ENCODE results near the gene MCL1.
A peak's percentile ranks its signal among the peaks of the same experiment; 100 is the strongest.

MCL1 gene

DNA sequence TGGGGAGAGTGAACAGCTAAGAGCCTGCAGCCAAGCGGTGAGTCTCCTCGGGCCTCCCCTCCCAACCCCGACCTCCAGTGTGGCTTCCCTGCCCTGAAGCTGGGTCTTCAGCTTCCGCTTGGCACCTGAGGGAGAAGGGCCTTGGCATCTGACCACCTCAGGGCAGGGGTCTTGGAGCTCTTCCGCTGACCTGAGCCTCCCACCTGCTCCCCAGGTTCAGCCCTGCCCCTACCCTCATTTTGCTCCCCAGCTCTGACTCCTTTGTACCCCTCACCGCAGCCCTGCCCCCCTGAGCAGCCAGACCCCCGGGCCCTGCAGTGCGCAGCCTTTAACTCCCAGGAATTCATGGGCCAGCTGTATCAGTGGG, 25.3 kb downstream of the MCL1 start:
- no peak for TF ChIP-seq CTCF (IDR thresholded peaks at IDR 0.05; ENCODE audit: low read depth, low read length)
- in situ Hi-C loops (cut with HindIII; ENCODE audit: low sequenced_read_pairs) = no loop called here
- H3K4me3 ChIP-seq (ENCODE audit: low read depth, low read length) = no peak overlapping the region
- DNase-seq (ENCODE audit: low read depth, low spot score) = no peak

GRCh38 chr1:150553392-150554085, 25.9 kb downstream of the MCL1 start:
- H3K4me3 ChIP-seq (ENCODE audit: low read depth, low read length) = no peak overlapping the region
- no peak for TF ChIP-seq CTCF (IDR thresholded peaks at IDR 0.05; ENCODE audit: low read depth, low read length)

GRCh38 chr1:150552911-150553289, 26.5 kb downstream of the MCL1 start:
- no peak overlapping the region for H3K4me3 ChIP-seq (ENCODE audit: low read depth, low read length)
- in situ Hi-C loops (cut with HindIII; ENCODE audit: low sequenced_read_pairs) = no loop called here
- no peak for TF ChIP-seq CTCF (IDR thresholded peaks at IDR 0.05; ENCODE audit: low read depth, low read length)
- DNase-seq (ENCODE audit: low read depth, low spot score) = no peak

More at GRCh38 chr1:150553392-150554085, 25.9 kb downstream of the MCL1 start:
- in situ Hi-C loops (cut with HindIII; ENCODE audit: low sequenced_read_pairs) = no loop called here
- DNase-seq (ENCODE audit: low read depth, low spot score) = no peak

GRCh38 chr1:150552128-150552910, 27.1 kb downstream of the MCL1 start:
- H3K4me3 ChIP-seq (ENCODE audit: low read depth, low read length) = no peak overlapping the region
- TF ChIP-seq CTCF (IDR thresholded peaks at IDR 0.05; ENCODE audit: low read depth, low read length) = no peak
- in situ Hi-C loops (cut with HindIII; ENCODE audit: low sequenced_read_pairs) = no loop called here
- peak; percentile 84 for DNase-seq (ENCODE audit: low read depth, low spot score)

GRCh38 chr1:150551784-150552127, 27.7 kb downstream of the MCL1 start:
- in situ Hi-C loops (cut with HindIII; ENCODE audit: low sequenced_read_pairs) = no loop called here
- no peak for TF ChIP-seq CTCF (IDR thresholded peaks at IDR 0.05; ENCODE audit: low read depth, low read length)
- H3K4me3 ChIP-seq (ENCODE audit: low read depth, low read length) = no peak overlapping the region
- DNase-seq (ENCODE audit: low read depth, low spot score) = no peak

- H3K4me3 ChIP-seq (ENCODE audit: low read depth, low read length) = no peak overlapping the region
- in situ Hi-C loops (cut with HindIII; ENCODE audit: low sequenced_read_pairs) = no loop called here
- TF ChIP-seq CTCF (IDR thresholded peaks at IDR 0.05; ENCODE audit: low read depth, low read length) = no peak
- DNase-seq (ENCODE audit: low read depth, low spot score) = no peak
These were observed 28.2 kb downstream of the MCL1 start for GRCh38 chr1:150551051-150551783.
